Measurements from ENCODE around the gene LRRC41.

DNA sequence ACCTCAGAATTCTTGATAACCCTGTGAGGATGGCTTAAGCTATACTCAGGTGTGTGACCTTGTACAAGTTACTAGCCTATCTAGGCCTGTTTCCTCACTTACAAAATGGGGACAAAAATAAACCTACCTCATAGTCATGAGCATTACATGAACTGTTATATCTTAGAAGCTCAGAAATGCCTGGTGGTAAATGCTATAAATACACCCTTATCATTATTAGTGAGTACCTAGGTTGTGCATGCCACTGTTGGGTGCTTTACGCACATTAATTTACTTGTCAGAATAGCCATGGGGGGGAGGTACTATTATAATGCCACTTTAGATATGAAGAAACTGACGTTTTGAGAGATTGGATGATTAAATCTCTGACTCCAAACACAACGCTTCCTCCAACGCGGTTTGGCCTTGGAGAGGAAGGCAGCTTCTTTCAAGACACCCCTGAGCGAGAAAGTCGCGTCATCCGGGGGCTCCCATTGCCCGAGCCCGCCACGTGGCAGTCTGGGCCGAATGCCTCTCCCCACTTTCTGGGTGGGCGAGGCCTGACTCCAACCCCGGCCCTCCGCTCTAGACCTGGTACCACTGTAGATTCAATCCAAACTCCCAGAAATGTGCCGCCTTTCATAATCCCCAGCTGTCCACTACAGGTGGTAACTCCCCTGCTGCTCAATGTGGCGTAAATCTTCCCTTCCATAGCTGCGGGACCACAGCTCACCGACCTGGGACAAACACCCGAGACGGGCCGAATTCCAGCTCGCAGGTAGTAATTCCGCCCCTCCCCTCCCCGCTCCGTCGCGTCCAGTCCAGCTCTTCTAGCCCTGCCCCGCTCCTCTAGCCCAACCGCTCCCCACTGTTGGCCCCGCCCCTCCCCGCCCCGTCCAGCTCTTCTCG is 56.6 kb downstream of the LRRC41 start:
- TF ChIP-seq POLR2AphosphoS5 (IDR thresholded peaks at IDR 0.05; ENCODE audit: low read depth), result peak; percentile 40
- no peak for TF ChIP-seq EZH2 (IDR thresholded peaks at IDR 0.05; ENCODE audit: low read depth, unreplicated experiment)
- TF ChIP-seq, protein P1, sequence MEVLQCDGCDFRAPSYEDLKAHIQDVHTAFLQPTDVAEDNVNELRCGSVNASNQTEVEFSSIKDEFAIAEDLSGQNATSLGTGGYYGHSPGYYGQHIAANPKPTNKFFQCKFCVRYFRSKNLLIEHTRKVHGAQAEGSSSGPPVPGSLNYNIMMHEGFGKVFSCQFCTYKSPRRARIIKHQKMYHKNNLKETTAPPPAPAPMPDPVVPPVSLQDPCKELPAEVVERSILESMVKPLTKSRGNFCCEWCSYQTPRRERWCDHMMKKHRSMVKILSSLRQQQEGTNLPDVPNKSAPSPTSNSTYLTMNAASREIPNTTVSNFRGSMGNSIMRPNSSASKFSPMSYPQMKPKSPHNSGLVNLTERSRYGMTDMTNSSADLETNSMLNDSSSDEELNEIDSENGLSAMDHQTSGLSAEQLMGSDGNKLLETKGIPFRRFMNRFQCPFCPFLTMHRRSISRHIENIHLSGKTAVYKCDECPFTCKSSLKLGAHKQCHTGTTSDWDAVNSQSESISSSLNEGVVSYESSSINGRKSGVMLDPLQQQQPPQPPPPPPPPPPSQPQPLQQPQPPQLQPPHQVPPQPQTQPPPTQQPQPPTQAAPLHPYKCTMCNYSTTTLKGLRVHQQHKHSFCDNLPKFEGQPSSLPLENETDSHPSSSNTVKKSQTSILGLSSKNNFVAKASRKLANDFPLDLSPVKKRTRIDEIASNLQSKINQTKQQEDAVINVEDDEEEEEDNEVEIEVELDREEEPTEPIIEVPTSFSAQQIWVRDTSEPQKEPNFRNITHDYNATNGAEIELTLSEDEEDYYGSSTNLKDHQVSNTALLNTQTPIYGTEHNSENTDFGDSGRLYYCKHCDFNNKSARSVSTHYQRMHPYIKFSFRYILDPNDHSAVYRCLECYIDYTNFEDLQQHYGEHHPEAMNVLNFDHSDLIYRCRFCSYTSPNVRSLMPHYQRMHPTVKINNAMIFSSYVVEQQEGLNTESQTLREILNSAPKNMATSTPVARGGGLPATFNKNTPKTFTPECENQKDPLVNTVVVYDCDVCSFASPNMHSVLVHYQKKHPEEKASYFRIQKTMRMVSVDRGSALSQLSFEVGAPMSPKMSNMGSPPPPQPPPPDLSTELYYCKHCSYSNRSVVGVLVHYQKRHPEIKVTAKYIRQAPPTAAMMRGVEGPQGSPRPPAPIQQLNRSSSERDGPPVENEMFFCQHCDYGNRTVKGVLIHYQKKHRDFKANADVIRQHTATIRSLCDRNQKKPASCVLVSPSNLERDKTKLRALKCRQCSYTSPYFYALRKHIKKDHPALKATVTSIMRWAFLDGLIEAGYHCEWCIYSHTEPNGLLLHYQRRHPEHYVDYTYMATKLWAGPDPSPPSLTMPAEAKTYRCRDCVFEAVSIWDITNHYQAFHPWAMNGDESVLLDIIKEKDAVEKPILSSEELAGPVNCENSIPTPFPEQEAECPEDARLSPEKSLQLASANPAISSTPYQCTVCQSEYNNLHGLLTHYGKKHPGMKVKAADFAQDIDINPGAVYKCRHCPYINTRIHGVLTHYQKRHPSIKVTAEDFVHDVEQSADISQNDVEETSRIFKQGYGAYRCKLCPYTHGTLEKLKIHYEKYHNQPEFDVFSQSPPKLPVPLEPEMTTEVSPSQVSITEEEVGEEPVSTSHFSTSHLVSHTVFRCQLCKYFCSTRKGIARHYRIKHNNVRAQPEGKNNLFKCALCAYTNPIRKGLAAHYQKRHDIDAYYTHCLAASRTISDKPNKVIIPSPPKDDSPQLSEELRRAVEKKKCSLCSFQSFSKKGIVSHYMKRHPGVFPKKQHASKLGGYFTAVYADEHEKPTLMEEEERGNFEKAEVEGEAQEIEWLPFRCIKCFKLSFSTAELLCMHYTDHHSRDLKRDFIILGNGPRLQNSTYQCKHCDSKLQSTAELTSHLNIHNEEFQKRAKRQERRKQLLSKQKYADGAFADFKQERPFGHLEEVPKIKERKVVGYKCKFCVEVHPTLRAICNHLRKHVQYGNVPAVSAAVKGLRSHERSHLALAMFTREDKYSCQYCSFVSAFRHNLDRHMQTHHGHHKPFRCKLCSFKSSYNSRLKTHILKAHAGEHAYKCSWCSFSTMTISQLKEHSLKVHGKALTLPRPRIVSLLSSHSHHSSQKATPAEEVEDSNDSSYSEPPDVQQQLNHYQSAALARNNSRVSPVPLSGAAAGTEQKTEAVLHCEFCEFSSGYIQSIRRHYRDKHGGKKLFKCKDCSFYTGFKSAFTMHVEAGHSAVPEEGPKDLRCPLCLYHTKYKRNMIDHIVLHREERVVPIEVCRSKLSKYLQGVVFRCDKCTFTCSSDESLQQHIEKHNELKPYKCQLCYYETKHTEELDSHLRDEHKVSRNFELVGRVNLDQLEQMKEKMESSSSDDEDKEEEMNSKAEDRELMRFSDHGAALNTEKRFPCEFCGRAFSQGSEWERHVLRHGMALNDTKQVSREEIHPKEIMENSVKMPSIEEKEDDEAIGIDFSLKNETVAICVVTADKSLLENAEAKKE (CRISPR knock-in tag; IDR thresholded peaks at IDR 0.05), result no peak
- TF ChIP-seq, protein P2, sequence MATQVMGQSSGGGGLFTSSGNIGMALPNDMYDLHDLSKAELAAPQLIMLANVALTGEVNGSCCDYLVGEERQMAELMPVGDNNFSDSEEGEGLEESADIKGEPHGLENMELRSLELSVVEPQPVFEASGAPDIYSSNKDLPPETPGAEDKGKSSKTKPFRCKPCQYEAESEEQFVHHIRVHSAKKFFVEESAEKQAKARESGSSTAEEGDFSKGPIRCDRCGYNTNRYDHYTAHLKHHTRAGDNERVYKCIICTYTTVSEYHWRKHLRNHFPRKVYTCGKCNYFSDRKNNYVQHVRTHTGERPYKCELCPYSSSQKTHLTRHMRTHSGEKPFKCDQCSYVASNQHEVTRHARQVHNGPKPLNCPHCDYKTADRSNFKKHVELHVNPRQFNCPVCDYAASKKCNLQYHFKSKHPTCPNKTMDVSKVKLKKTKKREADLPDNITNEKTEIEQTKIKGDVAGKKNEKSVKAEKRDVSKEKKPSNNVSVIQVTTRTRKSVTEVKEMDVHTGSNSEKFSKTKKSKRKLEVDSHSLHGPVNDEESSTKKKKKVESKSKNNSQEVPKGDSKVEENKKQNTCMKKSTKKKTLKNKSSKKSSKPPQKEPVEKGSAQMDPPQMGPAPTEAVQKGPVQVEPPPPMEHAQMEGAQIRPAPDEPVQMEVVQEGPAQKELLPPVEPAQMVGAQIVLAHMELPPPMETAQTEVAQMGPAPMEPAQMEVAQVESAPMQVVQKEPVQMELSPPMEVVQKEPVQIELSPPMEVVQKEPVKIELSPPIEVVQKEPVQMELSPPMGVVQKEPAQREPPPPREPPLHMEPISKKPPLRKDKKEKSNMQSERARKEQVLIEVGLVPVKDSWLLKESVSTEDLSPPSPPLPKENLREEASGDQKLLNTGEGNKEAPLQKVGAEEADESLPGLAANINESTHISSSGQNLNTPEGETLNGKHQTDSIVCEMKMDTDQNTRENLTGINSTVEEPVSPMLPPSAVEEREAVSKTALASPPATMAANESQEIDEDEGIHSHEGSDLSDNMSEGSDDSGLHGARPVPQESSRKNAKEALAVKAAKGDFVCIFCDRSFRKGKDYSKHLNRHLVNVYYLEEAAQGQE (IDR thresholded peaks at IDR 0.05; ENCODE audit: unreplicated experiment), result no peak
- TF ChIP-seq EZH2phosphoT487 (IDR thresholded peaks at IDR 0.05; ENCODE audit: unreplicated experiment), result no peak
- TF ChIP-seq, protein P3, sequence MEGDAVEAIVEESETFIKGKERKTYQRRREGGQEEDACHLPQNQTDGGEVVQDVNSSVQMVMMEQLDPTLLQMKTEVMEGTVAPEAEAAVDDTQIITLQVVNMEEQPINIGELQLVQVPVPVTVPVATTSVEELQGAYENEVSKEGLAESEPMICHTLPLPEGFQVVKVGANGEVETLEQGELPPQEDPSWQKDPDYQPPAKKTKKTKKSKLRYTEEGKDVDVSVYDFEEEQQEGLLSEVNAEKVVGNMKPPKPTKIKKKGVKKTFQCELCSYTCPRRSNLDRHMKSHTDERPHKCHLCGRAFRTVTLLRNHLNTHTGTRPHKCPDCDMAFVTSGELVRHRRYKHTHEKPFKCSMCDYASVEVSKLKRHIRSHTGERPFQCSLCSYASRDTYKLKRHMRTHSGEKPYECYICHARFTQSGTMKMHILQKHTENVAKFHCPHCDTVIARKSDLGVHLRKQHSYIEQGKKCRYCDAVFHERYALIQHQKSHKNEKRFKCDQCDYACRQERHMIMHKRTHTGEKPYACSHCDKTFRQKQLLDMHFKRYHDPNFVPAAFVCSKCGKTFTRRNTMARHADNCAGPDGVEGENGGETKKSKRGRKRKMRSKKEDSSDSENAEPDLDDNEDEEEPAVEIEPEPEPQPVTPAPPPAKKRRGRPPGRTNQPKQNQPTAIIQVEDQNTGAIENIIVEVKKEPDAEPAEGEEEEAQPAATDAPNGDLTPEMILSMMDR (conservative IDR thresholded peaks at IDR 0.05; ENCODE audit: low read depth in 2 of 2), result no peak
- TF ChIP-seq CREB1 (CRISPR knock-in tag; IDR thresholded peaks at IDR 0.05; ENCODE audit: low read depth), result 0 out of 2 replicates have a peak, but pooled peaks have one; percentile 38
- TF ChIP-seq, protein P4, sequence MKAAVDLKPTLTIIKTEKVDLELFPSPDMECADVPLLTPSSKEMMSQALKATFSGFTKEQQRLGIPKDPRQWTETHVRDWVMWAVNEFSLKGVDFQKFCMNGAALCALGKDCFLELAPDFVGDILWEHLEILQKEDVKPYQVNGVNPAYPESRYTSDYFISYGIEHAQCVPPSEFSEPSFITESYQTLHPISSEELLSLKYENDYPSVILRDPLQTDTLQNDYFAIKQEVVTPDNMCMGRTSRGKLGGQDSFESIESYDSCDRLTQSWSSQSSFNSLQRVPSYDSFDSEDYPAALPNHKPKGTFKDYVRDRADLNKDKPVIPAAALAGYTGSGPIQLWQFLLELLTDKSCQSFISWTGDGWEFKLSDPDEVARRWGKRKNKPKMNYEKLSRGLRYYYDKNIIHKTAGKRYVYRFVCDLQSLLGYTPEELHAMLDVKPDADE (IDR thresholded peaks at IDR 0.05), result no peak

Data from GM23338 (cell line).